HG02870 (cell line): ENCODE measurements around the gene FAM169A.
"Not testable (repeated sequence)": the region's sequence is repeated elsewhere in the genome, so short reads cannot be mapped to it uniquely, and the experiment has no call there.

Source experiments
- ATAC-seq: cut with Tn5 transposase; IDR thresholded peaks from one replicate; pipeline ENCODE4 v1.9.1; 2021; ENCODE audit warnings: mild to moderate bottlenecking, moderate library complexity; ENCODE audit not compliant: unreplicated experiment

The FAM169A gene, protein sequence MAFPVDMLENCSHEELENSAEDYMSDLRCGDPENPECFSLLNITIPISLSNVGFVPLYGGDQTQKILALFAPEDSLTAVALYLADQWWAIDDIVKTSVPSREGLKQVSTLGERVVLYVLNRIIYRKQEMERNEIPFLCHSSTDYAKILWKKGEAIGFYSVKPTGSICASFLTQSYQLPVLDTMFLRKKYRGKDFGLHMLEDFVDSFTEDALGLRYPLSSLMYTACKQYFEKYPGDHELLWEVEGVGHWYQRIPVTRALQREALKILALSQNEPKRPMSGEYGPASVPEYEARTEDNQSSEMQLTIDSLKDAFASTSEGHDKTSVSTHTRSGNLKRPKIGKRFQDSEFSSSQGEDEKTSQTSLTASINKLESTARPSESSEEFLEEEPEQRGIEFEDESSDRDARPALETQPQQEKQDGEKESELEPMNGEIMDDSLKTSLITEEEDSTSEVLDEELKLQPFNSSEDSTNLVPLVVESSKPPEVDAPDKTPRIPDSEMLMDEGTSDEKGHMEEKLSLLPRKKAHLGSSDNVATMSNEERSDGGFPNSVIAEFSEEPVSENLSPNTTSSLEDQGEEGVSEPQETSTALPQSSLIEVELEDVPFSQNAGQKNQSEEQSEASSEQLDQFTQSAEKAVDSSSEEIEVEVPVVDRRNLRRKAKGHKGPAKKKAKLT

DNA sequence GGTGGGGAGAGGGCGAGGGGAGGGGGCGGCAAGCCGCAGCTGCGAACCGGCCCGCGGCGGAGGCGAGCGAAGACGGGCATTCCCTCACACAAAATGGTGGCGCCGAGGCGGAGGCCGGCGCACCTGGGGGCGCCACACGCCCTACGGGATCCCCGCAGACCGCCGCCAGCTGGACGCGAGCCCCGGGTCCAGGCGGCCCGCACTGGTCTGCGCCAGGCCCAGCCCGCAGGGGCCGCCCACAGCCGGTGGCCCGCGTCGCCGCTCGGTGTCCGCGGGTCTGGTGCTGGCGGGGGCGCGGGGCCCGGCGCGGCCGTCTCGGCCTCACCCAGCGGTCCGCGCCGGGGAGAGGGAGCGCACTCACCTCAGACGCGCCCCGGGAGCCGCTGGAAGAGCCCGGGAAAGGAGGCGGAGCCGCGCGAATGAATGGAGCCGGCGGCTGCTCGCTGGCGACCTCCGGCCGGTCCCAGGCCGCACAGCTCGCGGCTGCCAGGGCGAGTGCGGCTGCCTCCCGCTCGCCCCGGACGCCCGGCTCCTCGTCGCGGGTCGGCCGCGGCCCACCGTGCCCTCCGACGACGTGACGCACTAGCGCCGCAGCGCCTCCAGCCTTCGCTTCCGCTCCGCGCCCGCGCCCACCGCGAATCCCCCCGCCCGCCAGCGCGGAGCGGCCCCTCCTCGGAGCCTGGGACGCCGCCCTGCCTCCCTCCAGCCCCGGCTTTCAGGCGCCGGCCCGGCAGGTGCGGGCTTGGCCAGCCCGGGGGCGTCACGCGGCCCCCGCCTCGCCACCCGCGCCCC lies at the start of gene FAM169A:
Gene FAM169A (minus strand): TSS at position 584 of the 792 bp plus-strand sequence. CDS start 24,711 bp downstream, outside the sequence.
- ATAC-seq = peak; percentile 43

DNA sequence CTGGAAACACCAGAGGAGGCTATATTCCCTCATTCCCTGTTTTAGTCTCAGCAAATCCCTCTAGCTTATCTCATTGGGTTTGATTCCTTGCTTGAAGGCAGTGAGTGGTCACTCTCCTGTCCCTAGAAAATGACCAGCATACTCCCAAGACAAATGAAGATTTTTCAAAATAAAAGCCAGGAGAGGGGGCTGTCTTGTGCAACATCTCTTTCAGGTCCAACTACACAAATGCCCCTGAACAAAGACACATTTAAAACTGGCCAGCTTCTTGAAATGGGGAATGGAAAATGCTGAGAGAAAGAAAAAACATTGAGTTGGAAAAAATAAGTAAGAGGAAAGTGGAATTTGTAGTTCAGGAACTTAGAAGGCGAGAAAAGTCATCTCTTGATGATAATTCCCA lies 49.3 kb upstream of the FAM169A start:
- no peak for ATAC-seq

DNA sequence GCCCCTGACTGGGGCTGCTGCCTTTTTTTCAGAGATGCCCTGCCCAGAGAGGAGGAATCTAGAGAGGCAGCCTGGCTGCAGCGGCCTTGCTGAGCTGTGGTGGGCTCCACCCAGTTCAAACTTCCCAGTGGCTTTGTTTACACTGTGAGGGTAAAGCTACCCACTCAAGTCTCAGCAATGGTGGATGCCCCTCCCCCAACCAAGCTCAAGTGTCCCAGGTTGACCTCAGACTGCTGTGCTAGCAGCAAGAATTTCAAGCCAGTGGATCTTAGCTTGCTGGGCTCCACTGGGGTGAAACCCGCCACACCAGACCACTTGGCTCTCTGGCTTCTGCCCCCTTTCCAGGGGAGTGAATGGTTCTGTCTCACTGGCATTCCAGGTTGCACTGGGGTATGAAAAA lies 45.2 kb upstream of the FAM169A start:
- ATAC-seq = not testable (repeated sequence)

DNA sequence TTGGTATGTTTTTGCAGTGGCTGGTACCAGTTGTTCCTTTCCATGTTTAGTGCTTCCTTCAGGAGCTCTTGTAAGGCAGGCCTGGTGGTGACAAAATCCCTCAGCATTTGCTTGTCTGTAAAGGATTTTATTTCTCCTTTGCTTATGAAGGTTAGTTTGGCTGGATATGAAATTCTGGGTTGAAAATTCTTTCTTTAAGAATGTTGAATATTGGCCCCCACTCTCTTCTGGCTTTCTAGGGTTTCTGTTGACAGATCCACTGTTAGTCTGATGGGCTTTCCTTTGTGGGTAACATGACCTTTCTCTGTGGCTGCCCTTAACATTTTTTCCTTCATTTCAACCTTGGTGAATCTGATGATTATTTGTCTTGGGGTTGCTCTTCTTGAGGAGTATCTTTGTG lies 43.7 kb upstream of the FAM169A start:
- not testable (repeated sequence) for ATAC-seq

DNA sequence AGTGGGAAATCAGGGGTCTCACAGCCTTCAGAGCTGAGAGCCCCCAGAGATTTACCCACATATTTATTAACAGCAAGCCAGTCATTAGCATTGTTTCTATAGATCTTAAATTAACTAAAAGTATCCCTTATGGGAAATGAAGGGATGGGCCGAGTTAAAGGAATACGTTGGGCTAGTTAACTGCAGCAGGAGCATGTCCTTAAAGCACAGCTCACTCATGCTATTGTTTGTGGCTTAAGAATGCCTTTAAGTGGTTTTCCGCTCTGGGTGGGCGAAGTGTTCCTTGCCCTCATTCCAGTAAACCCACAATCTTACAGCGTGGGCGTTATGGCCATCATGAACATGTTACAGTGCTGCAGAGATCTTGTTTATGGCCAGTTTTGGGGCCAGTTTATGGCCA lies 42.0 kb upstream of the FAM169A start:
- not testable (repeated sequence) for ATAC-seq

DNA sequence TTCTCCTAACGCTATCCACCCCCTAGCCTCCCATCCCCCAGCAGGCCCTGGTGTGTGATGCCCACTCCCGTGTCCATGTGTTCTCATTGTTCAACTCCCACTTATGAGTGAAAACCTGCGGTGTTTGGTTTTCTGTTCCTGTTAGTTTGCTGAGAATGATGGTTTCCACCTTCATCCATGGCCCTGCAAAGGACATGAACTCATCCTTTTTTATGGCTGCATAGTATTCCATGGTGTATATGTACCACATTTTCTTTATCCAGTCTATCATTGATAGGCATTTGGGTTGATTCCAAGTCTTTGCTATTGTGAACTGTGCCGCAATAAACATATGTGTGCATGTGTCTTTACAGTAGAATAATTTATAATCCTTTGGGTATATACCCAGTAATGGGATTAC lies 38.5 kb upstream of the FAM169A start:
- ATAC-seq = not testable (repeated sequence)

DNA sequence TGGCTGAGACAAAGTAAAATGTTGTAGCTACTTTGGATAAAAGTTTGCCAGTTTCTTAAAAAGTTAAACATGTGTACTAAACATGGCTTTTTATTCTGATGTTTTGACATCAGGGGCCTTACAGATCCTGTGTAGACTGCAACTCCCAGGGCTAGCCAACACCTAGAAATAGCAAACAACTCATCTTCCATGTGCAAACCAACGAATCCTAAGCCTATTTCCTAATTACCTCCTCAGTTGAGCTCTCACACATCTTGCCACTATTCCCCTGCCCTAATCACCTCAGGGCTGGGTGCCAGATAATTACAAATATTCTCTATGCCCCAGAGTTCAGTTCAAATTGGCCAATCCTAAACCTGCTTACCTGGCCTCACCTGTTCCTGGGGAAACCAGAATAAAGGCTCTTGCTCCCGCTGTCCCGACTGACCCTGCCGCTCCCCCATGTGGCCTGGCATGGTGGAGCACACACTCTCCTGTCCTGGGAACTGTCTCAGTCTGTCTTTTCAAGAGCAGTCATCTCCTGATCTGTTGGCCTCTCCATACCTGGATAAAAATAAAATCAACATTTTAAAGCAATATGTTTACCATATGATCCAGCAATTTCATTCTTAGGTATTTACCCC lies 37.1 kb upstream of the FAM169A start:
- ATAC-seq = no peak

DNA sequence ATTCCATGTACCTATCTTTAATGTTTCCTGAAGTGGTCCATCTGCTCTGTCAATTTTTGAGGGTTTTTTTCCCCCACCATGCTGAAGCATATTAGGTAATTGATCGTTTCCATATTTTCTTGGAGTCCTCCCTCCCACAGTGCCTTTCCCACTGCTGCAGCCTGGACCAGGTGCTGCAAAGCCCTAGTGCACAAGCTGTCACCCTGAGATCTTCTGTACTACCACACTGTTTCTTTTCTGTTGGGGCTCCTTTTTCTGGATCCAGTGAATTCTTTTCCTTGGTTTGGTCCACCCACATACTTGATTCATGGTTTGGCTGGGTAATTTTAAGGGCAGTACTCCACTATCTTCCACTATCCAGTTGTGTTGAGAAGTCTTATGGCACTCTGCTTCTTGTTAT lies 30.9 kb upstream of the FAM169A start:
- no peak for ATAC-seq

DNA sequence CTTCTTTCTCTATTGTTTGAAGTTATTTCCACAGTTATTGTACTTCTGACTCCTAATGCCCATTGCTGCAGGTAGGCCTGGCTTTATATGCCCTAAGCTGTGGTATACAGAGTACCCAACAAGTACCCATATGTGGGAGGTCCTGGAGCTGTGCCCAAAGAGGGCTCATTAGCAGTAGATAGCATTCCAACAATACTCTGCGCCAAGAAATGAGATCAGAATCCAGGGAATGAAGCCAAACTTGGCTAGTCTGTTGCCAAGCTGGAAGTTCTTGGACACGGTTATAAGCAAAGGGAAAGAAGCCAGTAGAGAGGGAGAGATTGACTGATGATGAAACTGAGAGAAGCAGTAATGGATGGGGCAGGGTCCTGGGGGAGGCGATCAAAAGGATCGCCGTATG lies 29.7 kb upstream of the FAM169A start:
- ATAC-seq = no peak

DNA sequence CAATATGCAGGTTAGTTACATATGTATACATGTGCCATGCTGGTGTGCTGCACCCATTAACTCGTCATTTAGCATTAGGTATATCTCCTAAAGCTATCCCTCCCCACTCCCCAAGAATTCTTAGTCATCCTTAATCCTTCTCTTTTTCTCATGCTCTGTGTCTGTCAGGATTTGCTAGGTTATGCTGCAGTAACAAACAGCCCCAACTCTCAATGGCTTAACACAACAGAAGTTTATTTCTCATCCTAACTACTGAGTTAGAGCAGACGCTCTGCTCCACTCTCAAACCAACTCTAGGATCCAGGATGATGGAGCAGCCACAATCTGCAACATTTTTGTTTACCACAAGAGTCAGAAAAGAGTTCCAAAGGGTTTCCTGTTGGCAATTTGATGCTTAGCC lies 28.2 kb upstream of the FAM169A start:
- no peak for ATAC-seq

DNA sequence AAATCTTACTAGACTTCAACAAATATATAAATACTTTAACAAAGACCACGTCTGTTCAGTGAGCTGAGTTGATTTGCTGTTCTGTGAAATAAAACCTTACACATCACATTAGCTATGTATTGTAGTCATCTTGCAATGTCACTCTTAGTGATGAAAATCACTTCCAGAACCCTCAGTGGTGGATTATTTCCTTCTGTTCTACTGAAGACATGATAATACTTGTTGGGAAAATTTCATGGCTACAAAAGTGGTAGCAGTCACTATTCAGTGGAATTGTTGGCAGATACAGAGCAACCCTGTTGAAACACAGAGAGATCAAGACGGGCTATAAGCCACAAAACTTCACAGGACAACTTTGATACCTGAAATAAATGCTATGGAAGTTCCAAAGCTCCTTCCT lies 26.7 kb upstream of the FAM169A start:
- no peak for ATAC-seq

DNA sequence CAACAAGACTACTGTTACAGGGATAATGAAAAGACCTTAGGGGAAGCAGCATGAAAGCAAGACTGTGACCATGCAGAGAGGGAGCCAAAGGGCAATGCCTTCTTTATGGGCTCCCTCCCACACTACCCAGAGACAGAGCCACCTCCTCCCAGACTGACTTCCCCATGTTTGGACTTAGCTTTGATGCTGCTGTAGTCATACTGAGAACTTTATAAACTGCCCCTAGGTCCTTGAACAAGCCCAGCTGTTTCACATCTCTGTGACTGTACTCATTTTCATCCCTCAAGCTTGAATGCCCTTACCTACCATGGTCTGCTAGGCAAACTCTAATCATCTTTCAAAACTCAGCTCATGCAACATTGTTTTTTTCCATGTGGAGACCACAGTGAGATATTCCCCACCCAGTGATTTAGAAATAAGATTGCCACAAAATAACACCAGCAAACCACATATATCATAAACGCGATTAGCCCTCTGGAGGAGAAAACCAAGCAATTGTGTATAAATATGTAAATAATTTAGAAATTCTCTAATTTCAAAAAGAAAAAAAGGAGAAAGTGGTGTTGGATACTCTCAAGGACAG lies 23.4 kb upstream of the FAM169A start:
- ATAC-seq = peak; percentile 96

DNA sequence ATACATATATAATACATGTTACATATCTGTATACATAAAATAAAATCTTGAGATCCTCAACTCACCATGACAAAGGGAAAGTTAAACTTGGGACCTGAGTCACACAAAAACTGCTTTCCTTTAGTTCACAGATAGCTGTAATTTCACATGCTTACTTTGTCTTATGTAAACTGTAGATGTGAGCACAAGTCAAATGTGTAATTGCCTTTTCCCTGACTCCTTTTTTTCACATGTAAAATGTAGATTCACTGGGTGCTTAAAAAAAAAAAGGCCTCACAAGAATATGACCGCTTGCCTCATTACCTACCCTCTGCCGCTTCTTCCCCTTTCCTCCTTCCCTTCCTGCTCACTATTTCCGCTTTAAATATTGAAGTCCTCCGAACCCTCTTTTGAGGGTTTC lies 21.9 kb upstream of the FAM169A start:
- ATAC-seq = no peak

DNA sequence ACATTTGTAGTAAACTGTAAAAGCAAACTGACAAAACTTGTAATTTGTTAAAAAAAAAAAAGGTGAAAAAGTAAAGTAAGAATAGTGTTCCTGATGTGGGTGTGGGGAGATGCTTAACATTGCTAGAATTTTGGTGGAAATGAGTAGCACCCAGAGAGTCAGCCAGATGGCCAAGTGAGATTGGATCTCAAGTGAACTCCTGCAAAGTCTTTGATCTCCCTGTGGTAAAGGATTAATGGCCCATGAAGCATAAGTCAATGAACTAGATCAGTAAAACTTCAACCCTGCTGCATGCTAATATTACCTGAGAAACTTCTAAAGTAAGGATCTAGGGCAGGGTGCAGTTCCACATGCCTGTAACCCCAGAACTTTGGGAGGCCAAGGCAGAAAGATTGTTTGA lies 19.0 kb upstream of the FAM169A start:
- ATAC-seq = no peak

DNA sequence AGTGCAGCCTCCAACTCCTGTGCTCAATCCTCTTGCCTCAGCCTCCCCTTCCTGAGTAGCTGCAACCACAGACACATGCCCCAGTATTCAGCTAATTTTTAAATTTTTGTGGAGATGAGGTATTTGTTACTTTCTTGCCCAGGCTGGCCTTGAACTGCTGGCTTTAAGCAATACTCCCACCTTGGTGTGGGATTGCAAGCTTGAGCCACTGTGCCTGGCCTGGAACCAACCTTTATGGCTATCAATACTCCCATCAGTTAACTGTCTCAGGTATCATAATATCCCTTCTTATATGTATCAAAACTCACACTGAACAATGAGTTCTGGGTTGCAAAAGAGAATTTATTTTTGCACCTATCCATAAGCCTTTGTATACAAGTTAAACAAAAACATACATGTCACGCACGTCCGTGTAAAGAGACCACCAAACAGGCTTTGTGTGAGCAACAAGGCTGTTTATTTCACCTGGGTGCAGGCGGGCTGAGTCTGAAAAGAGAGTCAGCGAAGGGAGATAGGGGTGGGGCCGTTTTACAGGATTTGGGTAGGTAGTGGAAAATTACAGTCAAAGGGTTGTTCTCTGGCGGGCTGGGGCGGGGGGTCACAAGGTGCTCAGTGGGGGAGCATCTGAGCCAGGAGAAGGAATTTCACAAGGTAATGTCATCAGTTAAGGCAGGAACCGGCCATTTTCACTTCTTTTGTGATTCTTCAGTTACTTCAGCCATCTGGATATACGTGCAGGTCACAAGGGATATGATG lies 16.4 kb upstream of the FAM169A start:
- ATAC-seq = not testable (repeated sequence)

DNA sequence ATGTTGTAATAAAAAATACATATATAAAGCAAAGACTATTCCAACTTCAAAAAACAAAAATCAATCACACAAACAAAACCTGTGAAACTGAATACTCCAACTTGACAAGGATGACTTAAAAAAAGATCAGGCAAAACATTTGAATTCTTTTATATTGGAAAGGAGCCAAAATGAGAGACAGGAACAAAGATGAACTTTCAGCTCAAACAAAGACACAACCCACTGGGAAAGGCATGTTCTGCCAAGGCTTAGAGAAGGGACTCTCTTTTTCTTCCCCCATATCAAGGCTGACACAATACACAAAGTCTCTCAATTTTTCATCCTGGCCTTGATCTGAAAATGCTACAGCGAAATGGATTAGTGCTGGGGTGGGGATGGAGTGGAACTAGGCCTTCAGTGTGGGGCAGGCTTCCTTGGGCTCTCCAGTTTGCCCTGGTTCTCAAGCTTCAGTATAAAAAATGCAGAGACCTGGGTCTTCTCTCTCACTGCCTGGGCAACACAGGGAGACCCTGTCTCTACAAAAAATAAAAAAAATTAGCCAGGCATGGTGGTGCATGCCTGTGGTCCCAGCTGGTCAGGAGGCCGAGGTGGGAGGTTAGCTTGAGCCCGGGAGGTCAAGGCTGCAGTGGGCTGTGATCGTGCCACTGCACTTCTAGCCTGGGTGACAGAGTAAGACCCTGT lies 11.6 kb upstream of the FAM169A start:
- ATAC-seq = no peak

DNA sequence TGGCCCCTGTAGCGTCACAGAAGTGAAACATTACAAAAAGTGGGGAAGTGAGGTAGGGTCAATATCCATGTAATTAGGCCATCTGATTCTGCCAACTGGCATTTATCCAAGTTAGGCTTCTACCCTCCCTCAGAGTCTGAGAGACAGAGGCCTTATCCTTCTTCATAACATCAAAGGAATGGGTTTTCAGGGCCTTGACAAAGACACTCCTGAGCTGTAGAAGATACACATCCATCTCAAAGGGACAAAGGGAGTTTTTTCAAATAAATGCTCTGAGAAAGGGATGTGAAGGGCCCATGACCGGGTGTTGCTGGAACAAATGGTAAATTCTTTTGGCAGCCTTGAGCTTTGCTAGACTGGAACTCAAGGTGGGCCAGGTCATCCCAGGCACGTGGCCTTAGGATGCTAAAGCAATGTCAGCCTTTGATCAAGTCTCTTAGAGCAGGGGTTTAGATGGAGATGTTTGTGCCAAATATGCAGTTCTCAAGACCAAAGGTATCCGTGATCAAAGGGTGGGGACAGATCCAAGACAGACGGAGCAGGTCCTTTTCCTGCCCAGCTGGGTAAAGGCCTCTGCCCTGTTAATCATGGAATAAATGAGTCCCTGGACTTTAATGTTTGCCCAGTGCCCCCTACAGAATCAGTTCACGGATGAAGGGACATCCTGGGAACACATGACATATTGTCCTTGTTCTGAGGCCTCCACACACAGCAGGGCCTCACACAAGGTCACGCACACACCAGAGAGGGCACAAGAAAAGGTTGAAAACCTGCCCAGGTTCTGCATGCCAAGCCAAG lies 10.0 kb upstream of the FAM169A start:
- no peak for ATAC-seq

DNA sequence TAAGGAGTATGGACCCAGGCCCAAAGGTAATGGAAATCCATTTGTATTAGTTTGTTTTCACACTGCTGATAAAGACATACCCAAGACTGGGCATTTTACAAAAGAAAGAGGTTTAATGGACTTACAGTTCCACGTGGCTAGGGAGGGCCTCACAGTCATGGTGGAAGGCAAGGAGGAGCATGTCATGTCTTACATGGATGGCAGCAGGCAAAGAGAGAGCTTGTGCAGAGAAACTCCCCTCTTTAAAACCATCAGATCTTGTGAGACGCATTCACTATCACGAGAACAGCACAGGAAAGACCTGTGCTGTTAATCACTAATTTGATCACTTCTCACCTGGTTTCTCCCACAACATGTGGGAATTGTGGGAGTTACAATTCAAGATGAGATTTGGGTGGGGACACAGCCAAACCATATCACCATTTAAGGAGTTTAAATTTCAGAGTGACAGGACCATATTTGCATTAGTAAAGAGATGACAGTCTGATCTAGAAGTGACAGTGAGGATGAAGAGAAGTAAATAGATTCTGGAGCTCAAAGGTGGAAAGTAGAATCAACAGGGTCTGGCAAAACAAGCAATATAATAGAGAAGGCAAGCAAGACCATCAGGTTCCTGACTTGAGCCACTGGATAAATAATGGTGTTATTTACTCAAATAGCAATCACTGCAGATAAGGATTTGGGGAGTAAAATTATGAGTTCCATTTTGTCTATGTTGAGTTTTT lies 7.5 kb upstream of the FAM169A start:
- no peak for ATAC-seq
